ENCODE measurements around the gene CHRNA4.

Gene CHRNA4

DNA sequence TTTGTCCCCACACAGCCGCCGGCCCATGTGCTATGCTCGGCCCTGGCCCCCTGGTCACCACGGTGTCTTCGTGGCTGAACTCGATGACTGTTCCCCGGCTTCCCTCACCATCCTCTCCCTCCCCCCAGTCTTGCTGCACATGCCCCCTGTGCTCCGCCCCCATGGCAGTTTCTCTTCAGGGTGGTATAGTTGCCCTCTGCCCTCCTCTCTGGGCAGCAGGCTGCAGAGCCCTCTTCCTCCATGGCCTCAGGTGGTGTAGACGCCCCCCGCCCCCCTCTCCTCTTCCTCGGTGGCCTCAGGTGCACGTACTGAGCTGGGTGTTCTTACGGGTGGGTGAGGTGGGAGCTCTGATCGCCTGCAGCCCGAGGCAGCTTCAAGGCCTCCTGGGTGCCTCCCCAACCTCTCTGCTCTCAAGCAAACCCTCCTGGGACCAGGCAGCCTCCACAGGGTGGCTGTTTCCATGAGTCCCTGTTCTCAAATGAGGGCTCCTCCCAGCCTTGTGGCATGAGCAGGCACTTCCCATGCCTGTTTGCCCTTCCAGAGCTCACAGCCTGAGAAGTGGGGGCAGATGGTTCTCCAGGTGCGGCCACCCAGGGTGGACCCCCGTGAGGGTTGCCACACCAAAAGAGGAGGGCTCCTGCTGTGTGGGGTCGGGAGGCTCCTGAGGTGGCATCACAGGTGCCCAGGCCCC lies 43.4 kb downstream of the CHRNA4 start:
- TF ChIP-seq, protein P1, sequence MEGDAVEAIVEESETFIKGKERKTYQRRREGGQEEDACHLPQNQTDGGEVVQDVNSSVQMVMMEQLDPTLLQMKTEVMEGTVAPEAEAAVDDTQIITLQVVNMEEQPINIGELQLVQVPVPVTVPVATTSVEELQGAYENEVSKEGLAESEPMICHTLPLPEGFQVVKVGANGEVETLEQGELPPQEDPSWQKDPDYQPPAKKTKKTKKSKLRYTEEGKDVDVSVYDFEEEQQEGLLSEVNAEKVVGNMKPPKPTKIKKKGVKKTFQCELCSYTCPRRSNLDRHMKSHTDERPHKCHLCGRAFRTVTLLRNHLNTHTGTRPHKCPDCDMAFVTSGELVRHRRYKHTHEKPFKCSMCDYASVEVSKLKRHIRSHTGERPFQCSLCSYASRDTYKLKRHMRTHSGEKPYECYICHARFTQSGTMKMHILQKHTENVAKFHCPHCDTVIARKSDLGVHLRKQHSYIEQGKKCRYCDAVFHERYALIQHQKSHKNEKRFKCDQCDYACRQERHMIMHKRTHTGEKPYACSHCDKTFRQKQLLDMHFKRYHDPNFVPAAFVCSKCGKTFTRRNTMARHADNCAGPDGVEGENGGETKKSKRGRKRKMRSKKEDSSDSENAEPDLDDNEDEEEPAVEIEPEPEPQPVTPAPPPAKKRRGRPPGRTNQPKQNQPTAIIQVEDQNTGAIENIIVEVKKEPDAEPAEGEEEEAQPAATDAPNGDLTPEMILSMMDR (IDR thresholded peaks at IDR 0.05; ENCODE audit: borderline replicate concordance, insufficient read depth, low read depth, low read length), result no peak
- H3K4me3 ChIP-seq (ENCODE audit: low read depth, low read length), result no peak overlapping the region

DNA sequence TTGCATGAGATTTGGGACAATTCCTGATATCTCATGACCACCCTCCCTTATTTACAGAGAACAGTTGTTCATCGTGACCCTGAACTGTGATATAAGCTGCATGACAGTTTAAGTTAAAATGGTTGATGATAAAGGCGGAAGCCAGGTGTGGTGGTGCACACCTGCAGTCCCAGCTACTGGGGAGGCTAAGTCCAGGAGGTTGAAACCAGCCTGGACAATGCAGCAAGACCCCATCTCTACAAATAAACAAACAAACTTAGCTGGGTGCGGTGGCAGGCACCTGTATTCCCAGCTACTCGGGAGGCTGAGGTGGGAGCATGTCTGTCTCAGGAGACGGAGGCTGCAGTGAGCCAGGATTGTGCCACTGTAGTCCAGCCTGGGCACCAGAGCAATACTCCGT lies 44.1 kb downstream of the CHRNA4 start:
- H3K4me3 ChIP-seq (ENCODE audit: low read depth, low read length), result no peak overlapping the region
- TF ChIP-seq, protein P1 (IDR thresholded peaks at IDR 0.05; ENCODE audit: borderline replicate concordance, insufficient read depth, low read depth, low read length), result no peak

DNA sequence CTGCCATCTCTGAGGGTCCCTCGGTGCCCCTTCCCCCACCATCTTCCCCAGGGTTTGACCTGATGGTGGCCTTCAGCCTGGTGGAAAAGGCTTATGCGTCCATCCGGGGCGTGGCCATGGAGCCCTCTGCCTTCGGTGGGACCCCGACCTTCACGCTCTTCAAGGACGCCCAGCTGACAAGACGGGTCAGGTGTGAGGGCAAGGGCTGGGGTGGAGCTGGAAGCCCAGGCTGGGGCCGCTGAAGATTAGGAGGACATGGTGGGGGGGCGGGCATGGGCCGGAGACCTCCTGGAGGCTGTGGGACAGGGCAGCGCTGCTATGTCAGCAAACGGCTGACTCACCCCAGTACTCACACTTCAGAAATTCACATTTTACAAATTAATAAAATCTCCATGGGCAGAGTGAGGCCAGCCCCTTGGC lies 44.6 kb downstream of the CHRNA4 start:
- no peak overlapping the region for H3K4me3 ChIP-seq (ENCODE audit: low read depth, low read length)
- TF ChIP-seq, protein P1 (IDR thresholded peaks at IDR 0.05; ENCODE audit: borderline replicate concordance, insufficient read depth, low read depth, low read length), result no peak

DNA sequence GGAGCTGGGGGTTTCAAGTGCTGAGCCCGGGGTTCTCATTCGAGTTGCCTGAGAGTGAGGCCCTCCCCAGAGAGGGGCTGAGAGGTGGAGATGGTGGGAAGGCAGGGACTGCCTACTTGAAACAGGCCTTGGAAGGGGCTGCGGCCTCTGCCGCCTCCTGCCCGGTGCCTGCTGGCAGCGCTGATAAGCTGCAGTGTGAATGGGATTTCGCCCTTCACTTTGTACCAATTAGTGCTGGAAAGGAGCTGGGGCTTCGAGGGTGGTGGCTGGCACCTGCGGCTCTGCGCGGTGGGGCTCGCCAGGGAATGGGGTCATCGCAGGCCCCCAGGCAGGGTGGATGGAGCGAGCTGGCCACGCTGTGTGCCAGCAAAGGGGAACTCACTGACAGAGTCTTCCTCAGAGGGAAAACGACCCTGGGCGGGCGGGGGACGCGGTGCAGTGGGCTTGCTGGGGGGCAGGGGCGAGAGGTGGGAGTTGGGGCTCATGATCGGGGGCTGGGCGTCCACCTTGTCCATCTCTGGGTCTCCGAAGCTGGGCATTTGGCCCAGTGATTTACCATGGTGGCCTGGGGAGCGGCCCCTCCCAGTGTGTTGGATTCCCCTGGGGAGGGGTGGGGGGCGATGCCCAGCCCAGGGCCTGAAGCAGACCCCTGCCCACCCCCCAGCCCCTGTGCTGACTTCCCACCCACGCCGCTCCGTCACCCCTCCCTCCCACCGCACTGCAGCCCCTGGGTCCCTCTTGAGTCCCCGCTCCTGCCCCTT lies 45.2 kb downstream of the CHRNA4 start:
- H3K4me3 ChIP-seq (ENCODE audit: low read depth, low read length), result no peak overlapping the region
- TF ChIP-seq, protein P1 (IDR thresholded peaks at IDR 0.05; ENCODE audit: borderline replicate concordance, insufficient read depth, low read depth, low read length), result no peak

DNA sequence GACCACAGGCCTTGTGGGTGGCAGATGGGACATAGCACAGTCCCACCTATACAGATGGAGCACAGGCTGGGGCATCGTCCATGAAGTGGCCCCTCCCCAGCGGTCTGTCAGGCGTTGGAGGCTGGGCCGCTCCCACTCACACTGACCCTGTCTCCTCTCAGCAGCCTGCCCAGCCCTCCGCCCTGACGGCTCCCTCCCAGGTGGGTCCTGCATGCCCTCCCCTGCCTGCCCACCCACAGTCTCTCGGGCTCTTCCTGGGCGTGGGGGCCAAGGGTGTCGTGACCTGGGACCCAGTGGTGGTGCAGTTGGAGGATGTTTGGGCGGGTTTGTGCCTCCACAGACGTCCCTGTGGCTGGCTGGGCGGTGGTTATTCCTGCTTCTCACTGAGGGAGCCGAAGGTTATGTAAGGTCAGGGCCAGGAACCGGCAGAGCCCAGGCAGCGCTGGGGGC lies 45.9 kb downstream of the CHRNA4 start:
- H3K4me3 ChIP-seq (ENCODE audit: low read depth, low read length), result no peak overlapping the region
- TF ChIP-seq, protein P1 (IDR thresholded peaks at IDR 0.05; ENCODE audit: borderline replicate concordance, insufficient read depth, low read depth, low read length), result no peak

DNA sequence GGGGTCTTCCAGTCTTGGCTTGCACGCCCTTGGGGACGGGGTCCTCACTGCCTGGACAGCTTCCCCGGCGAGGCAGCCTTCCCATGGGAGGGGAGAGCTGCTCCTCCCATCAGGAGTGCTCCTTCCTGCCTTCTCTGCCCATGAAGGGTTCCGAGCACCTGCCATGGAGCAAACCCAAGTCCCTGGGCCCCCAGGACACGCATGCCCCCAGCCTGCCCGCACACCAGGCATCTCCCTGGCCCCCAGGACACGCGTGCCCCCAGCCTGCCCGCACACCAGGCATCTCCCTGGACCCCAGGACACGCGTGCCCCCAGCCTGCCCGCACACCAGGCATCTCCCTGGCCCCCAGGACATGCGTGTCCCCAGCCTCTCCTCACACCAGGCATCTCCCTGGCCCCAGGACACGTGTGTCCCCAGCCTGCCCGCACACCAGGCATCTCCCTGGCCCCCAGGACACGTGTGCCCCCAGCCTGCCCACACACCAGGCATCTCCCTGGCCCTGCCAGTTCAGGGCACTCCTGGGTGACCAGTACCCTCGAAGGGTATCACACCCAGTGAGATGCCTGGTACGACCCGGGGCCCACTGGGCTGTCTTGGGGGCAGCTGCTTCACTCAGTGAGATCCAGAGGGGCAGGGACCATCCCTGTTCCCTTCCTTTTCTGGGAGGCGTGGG lies 46.4 kb downstream of the CHRNA4 start:
- TF ChIP-seq, protein P1 (IDR thresholded peaks at IDR 0.05; ENCODE audit: borderline replicate concordance, insufficient read depth, low read depth, low read length), result no peak
- H3K4me3 ChIP-seq (ENCODE audit: low read depth, low read length), result no peak overlapping the region
